ENCODE data around the gene PEF1. TPM values are rescaled to one million over a fixed set of nuclear protein-coding genes. Genes with fewer than 3 reads are reported as not detected.

PEF1 gene
- total and polyA plus RNA-seq, 2 of the 8 experiments (the other 6 are each of a cell fraction or from before 2014, with no cell fraction given) = 35.2 to 69.2 TPM

GRCh38 chr1:31580513-31580870, 64.2 kb downstream of the PEF1 start:
- no peak overlapping the region for H3K9ac ChIP-seq (replicated peaks in 1 of 4; ENCODE audit: extremely low read depth in 1 of 4, low read depth in 3 of 4, low read length in 3 of 4)
- H3K14ac ChIP-seq (ENCODE audit: insufficient read length) = no peak overlapping the region
- DNase-seq (ENCODE audit: low read depth in 1 of 2, low spot score in 2 of 2) (no peak), FAIRE-seq (no peak)
- H4K20me1 ChIP-seq (replicated peaks in 1 of 2; ENCODE audit: control insufficient read depth in 1 of 2, insufficient read depth in 2 of 2, low read length in 2 of 2) = no peaks in the 10 kb centered on the region
- ChIA-PET CTCF (ENCODE audit: partially characterized antibody) (interaction anchor here (0.7 to 2.1 kb wide), 13 partner anchors 9 to 186 kb away, joined by 3 to 9 read pairs (median 4); no protein-coding TSS in a partner anchor), POLR2A (ENCODE audit: partially characterized antibody) (interaction anchor here (1.3 to 1.7 kb wide), 2 partner anchors 15 to 64 kb away, joined by 4 to 6 read pairs; partner anchors contain the start of gene PEF1)
- 63% methylated on average over 5 of the region's 5 CpGs; no CpG with 5 or more reads in 1 of the 2 experiments for WGBS, 2 experiments (ENCODE audit: extremely low coverage in 1 of 2, insufficient coverage in 1 of 2, insufficient read length in 1 of 2, insufficient replicate concordance in 2 of 2, low coverage in 1 of 2, low lambda C conversion rate in 2 of 2, missing lambda C conversion rate in 1 of 2)
- H2AK5ac ChIP-seq (ENCODE audit: low read depth, low read length) = no peak overlapping the region
- H3K4me2 ChIP-seq (ENCODE audit: insufficient read depth in 1 of 2, low read depth in 2 of 2, low read length in 2 of 2) = peak overlapping the region in 1 of 2 experiments; percentile 50; a peak in 1 of 4 replicates
- H3K27me3 ChIP-seq (replicated peaks in 1 of 4; ENCODE audit: control insufficient read depth in 3 of 4, extremely low read depth in 1 of 4, insufficient read depth in 3 of 4, low read length in 3 of 4) = peaks cover 0 to 2% (median 0%) of the 10 kb centered on the region in 4 experiments; a peak in 1 of 7 replicates
- no peak overlapping the region for H3K4ac ChIP-seq (replicated peaks; ENCODE audit: insufficient read length, low read depth, low read length)
- no peaks in the 10 kb centered on the region for H3K9me3 ChIP-seq (ENCODE audit: insufficient read depth in 2 of 2, low read depth in 1 of 2, low read length in 1 of 2)
- H3K23me2 ChIP-seq (ENCODE audit: low read depth, low read length) = no peaks in the 10 kb centered on the region; the same call in 1 of the 2 replicates
- no peak overlapping the region for H3K4me3 ChIP-seq (ENCODE audit: extremely low read depth in 1 of 4, insufficient read depth in 2 of 4, low read depth in 3 of 4, low read length in 4 of 4)
- no peak overlapping the region for H3K27ac ChIP-seq (ENCODE audit: low read depth, low read length)
- peaks cover 9 to 49% (median 29%) of the 10 kb centered on the region in 4 experiments for H3K4me1 ChIP-seq (replicated peaks in 1 of 4; ENCODE audit: control insufficient read depth in 3 of 4, insufficient read depth in 4 of 4, low read length in 3 of 4)
- H3K18ac ChIP-seq (ENCODE audit: extremely low read depth, low read length) = peak overlapping the region; percentile 32; the same call in 1 of the 2 replicates
- H2BK120ac ChIP-seq (replicated peaks; ENCODE audit: low read depth, low read length) = no peak overlapping the region
- no peak overlapping the region for H4K5ac ChIP-seq (ENCODE audit: insufficient read length, low read depth, low read length)
- no peaks in the 10 kb centered on the region for H3K79me1 ChIP-seq (ENCODE audit: low read depth, low read length)
- H2BK20ac ChIP-seq (ENCODE audit: low read length) = peak overlapping the region; percentile 72; the same call in 1 of the 2 replicates
- no peak overlapping the region; the same call in 1 of the 2 replicates for H4K8ac ChIP-seq (ENCODE audit: extremely low read depth, insufficient read depth, low read length)
- H4K91ac ChIP-seq (replicated peaks; ENCODE audit: insufficient read length, low read length) = peak overlapping the region; percentile 27
- no peak overlapping the region for H3K23ac ChIP-seq (ENCODE audit: insufficient read length)
- H3K36me3 ChIP-seq (ENCODE audit: control insufficient read depth in 2 of 4, insufficient read depth in 4 of 4, low read length in 3 of 4) = no peaks in the 10 kb centered on the region
- H2BK15ac ChIP-seq (ENCODE audit: low read length) = 0 out of 2 replicates have a peak overlapping the region, but pooled peaks have one; percentile 61
- H2BK12ac ChIP-seq (ENCODE audit: low read depth, low read length) = peak overlapping the region; percentile 84; the same call in 1 of the 2 replicates
- no peak overlapping the region for H2AFZ ChIP-seq (ENCODE audit: low read length)
- H2BK5ac ChIP-seq (ENCODE audit: low read depth, low read length) = no peak overlapping the region
- no peaks in the 10 kb centered on the region for H3K79me2 ChIP-seq (ENCODE audit: control insufficient read depth in 1 of 2, insufficient read depth in 2 of 2, low read length in 2 of 2)
- H3K56ac ChIP-seq (replicated peaks; ENCODE audit: insufficient read length, low read depth, low read length) = no peak overlapping the region
- TF ChIP-seq CREB1 (IDR thresholded peaks at IDR 0.05) = no peak
- no peak for TF ChIP-seq RXRA (IDR thresholded peaks at IDR 0.05; ENCODE audit: insufficient read depth, low read depth, low read length)
- no peak for TF ChIP-seq KDM5A (IDR thresholded peaks at IDR 0.05; ENCODE audit: low read length)
- TF ChIP-seq RNF2 (IDR thresholded peaks at IDR 0.05; ENCODE audit: borderline replicate concordance, low read depth, low read length, missing control alignments, poor library complexity, severe bottlenecking) = no peak
- no peak for TF ChIP-seq CTCF (IDR thresholded peaks at IDR 0.05; ENCODE audit: control extremely low read depth in 1 of 3, insufficient read depth in 1 of 3, low read depth in 1 of 3, low read length in 3 of 3)
- TF ChIP-seq POLR2A (IDR thresholded peaks at IDR 0.05; ENCODE audit: control extremely low read depth in 1 of 2, low read depth in 2 of 2, low read length in 2 of 2) = no peak
- no peak for TF ChIP-seq MAX (IDR thresholded peaks at IDR 0.05)
- no peak for TF ChIP-seq SP1 (IDR thresholded peaks at IDR 0.05; ENCODE audit: low read depth, low read length)
- TF ChIP-seq POU5F1 (IDR thresholded peaks at IDR 0.05; ENCODE audit: low read depth, low read length) = no peak
- no peak for TF ChIP-seq GTF2F1 (IDR thresholded peaks at IDR 0.05; ENCODE audit: borderline replicate concordance, low read depth, low read length)
- no peak for TF ChIP-seq FOSL1 (IDR thresholded peaks at IDR 0.05; ENCODE audit: insufficient read depth, low read depth, low read length)
